Hepatocyte (in vitro differentiated cells): ENCODE measurements around the gene MEIS1. TPM values are rescaled to one million over a fixed set of nuclear protein-coding genes. Genes with fewer than 3 reads are reported as not detected.

Source experiments
- DNase-seq: peaks from one replicate; pipeline ENCODE4 v3.0.0-alpha.2; 2016; ENCODE audit warnings: low spot score
- H2AFZ ChIP-seq: fragments of 200-600 bp; sonication (generic); 2 replicates; pipeline ENCODE4 v1.6.0; 2016; ENCODE audit warnings: antibody characterized with exemption, mild to moderate bottlenecking
- H3K27ac ChIP-seq: fragments of 200-600 bp; sonication (generic); 2 replicates; pipeline ENCODE4 v1.5.1; 2016; ENCODE audit warnings: mild to moderate bottlenecking
- H3K27me3 ChIP-seq: fragments of 200-600 bp; sonication (generic); 2 replicates; pipeline ENCODE4 v1.6.1; 2016
- H3K36me3 ChIP-seq: fragments of 200-600 bp; sonication (generic); replicated peaks from 2 replicates; pipeline ENCODE4 v1.5.1; 2016; ENCODE audit warnings: low read depth; ENCODE audit not compliant: insufficient read depth
- H3K4me1 ChIP-seq: fragments of 200-600 bp; sonication (generic); 2 replicates; pipeline ENCODE4 v1.5.1; 2016; ENCODE audit warnings: mild to moderate bottlenecking, moderate library complexity; ENCODE audit not compliant: insufficient read depth
- H3K4me2 ChIP-seq: fragments of 200-600 bp; sonication (generic); 2 replicates; pipeline ENCODE4 v1.6.0; 2016
- H3K4me3 ChIP-seq: fragments of 200-600 bp; sonication (generic); 2 replicates; pipeline ENCODE4 v1.5.1; 2016; ENCODE audit warnings: mild to moderate bottlenecking
- H3K79me2 ChIP-seq: fragments of 200-600 bp; sonication (generic); 2 replicates; pipeline ENCODE4 v1.6.0; 2017; ENCODE audit warnings: mild to moderate bottlenecking
- H3K9me2 ChIP-seq: fragments of 200-600 bp; sonication (generic); replicated peaks from 2 replicates; pipeline ENCODE4 v1.6.0; 2017; ENCODE audit warnings: mild to moderate bottlenecking; ENCODE audit not compliant: insufficient read depth
- H3K9me3 ChIP-seq: fragments of 200-600 bp; sonication (generic); 2 replicates; pipeline ENCODE4 v1.5.1; 2016; ENCODE audit warnings: low read depth, mild to moderate bottlenecking
- H4K20me1 ChIP-seq: fragments of 200-600 bp; sonication (generic); 2 replicates; pipeline ENCODE4 v1.6.0; 2016; ENCODE audit warnings: mild to moderate bottlenecking; ENCODE audit not compliant: insufficient read depth, poor library complexity, severe bottlenecking
- EZH2 ChIP-seq: fragments of 200-600 bp; sonication (generic); IDR thresholded peaks from 2 replicates; pipeline ENCODE4 v1.6.1; 2016; ENCODE audit warnings: antibody characterized with exemption, mild to moderate bottlenecking, borderline replicate concordance
- EZH2phosphoT487 ChIP-seq: fragments of 200-600 bp; sonication (generic); IDR thresholded peaks from one replicate; pipeline ENCODE4 v1.6.1; 2018; ENCODE audit warnings: antibody characterized with exemption, mild to moderate bottlenecking, low read depth, moderate library complexity; ENCODE audit not compliant: unreplicated experiment, severe bottlenecking
- WGBS: methylation state at CpG from one replicate; pipeline ENCODE4 v1.1.6; 2016; ENCODE audit warnings: low lambda C conversion rate; ENCODE audit errors: missing lambda C conversion rate; 5-methylcytosine and 5-hydroxymethylcytosine counted together
- polyA plus RNA-seq: library from polyadenylated mRNA; unstranded; fragments of >200 nt; fragmentation: Nextera tagmentation; extraction: Ambion mirVana; gene quantifications from 2 replicates; pipeline ENCODE4 v1.2.1, GENCODE V29; 2016
- total RNA-seq: library from RNA; depleted of rRNA; stranded (reverse); fragments of >200 nt; gene quantifications from 2 replicates; pipeline ENCODE4 v1.2.3, GENCODE V29; 2014
- TF ChIP-seq, protein P1 (sequence below): fragments of 200-600 bp; sonication (generic); IDR thresholded peaks from 2 replicates; pipeline ENCODE4 v1.5.1; 2016; ENCODE audit warnings: antibody characterized with exemption, mild to moderate bottlenecking; ENCODE audit not compliant: poor library complexity

Gene MEIS1
- total and polyA plus RNA-seq, 2 experiments from 2014 or later: 29.6 to 35.5 TPM

DNA sequence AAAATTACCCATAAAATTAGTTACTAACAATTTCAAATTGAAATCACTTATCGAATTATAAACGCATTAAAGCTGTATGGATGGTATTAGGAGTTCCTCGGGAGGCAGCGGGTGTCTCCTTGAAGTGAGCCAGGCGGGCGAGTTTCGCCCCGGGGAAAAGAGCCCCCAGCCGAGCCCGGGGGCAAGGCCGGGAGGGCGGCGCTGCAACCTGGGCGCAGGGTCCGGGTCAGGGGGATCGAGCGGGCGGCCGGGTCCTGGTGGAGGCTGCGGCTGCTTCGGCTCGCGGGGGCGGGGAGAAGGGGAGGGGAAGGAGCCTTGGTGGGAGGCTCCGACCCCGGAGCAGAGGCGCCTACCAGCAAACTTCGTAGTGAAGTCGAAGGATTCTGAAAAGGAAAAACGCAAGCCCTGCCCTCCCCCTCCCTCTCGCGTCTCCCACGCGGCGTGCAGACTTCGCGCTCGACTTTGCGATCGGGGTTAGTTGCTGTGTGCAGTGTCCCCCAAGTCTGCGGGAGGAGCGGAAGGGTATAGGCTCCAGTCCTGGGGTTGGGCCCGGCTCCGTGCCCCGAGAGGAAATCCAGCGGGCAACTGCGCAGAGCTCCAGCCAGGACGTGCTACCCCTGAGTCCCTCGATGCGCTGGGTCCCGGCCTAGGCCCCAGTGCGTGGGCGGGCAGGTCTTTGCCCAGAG, 140.8 kb downstream of the MEIS1 start:
- TF ChIP-seq, protein P1, sequence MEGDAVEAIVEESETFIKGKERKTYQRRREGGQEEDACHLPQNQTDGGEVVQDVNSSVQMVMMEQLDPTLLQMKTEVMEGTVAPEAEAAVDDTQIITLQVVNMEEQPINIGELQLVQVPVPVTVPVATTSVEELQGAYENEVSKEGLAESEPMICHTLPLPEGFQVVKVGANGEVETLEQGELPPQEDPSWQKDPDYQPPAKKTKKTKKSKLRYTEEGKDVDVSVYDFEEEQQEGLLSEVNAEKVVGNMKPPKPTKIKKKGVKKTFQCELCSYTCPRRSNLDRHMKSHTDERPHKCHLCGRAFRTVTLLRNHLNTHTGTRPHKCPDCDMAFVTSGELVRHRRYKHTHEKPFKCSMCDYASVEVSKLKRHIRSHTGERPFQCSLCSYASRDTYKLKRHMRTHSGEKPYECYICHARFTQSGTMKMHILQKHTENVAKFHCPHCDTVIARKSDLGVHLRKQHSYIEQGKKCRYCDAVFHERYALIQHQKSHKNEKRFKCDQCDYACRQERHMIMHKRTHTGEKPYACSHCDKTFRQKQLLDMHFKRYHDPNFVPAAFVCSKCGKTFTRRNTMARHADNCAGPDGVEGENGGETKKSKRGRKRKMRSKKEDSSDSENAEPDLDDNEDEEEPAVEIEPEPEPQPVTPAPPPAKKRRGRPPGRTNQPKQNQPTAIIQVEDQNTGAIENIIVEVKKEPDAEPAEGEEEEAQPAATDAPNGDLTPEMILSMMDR: no peak
- TF ChIP-seq EZH2phosphoT487 (no peak), EZH2 (peak; percentile 49)
- Histone ChIP-seq H3K9me3 (no peaks in the 10 kb centered on the region), H3K36me3 (no peaks in the 10 kb centered on the region), H3K4me3 (peak overlapping the region; percentile 80), H4K20me1 (no peaks in the 10 kb centered on the region), H3K27ac (peak overlapping the region; percentile 89), H3K79me2 (no peaks in the 10 kb centered on the region), H2AFZ (peak overlapping the region; percentile 61), H3K4me2 (peak overlapping the region; percentile 96), H3K9me2 (no peaks in the 10 kb centered on the region), H3K4me1 (peaks cover 26% of the 10 kb centered on the region), H3K27me3 (peaks cover 35% of the 10 kb centered on the region)
- 2% methylated on average over 41 of the region's 53 CpGs for WGBS
- peak; percentile 61 for DNase-seq

- Histone ChIP-seq H3K79me2 (no peaks in the 10 kb centered on the region), H3K9me3 (no peaks in the 10 kb centered on the region), H4K20me1 (no peaks in the 10 kb centered on the region), H3K36me3 (no peaks in the 10 kb centered on the region), H3K4me1 (peaks cover 26% of the 10 kb centered on the region), H3K9me2 (no peaks in the 10 kb centered on the region), H3K4me3 (peak overlapping the region; percentile 80), H3K27ac (peak overlapping the region; percentile 89), H3K4me2 (peak overlapping the region; percentile 96), H3K27me3 (peaks cover 40% of the 10 kb centered on the region), H2AFZ (peak overlapping the region; percentile 42)
- no peak for TF ChIP-seq EZH2phosphoT487
- TF ChIP-seq, protein P1: no peak
- no peak for TF ChIP-seq EZH2
- DNase-seq: no peak
- 0% methylated on average over 3 of the region's 11 CpGs for WGBS
Observed at GRCh38 chr2:66576311-66576560, 141.3 kb downstream of the MEIS1 start.

DNA sequence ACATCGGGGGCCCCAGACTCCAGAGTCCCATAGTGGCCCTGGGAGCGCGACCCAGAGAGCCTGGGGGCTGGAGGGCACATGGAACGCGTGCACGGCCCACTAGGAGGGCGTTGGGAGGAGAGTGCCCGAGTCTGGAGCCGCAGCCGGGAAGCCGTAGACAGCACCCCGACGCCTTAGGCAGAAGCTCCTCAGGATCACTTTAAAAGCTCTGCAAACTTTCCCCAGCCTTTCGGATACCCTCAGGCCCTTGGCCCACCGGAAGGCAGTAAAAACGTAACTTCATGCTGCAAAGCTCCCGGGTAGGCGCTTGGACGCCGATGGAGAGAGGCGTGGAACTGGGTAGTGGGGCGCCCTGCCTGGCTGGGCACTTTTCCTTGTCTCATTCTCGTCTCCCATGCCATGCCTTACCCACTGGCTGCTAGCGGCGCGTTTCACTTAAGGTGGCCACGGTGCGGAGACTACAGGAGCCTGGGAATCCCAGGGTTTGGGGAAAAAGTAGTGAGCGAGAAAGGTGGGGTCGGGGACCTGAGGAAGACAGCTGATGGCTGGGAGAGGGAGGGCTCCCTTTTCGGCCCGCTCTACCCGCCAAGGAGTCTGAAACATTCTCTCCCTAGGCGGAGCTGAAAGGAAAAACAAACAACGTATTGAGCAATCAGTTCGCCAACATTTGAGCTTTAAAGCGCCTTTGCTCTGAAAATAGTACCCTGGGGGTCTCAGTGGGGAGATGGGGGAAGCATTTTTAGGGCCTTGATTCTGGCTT, 141.8 kb downstream of the MEIS1 start:
- Histone ChIP-seq H3K79me2 (no peaks in the 10 kb centered on the region), H3K9me2 (no peaks in the 10 kb centered on the region), H3K27ac (peak overlapping the region; percentile 89), H3K36me3 (no peaks in the 10 kb centered on the region), H3K27me3 (peaks cover 45% of the 10 kb centered on the region), H3K4me1 (peaks cover 28% of the 10 kb centered on the region), H2AFZ (peak overlapping the region; percentile 42), H4K20me1 (no peaks in the 10 kb centered on the region), H3K9me3 (no peaks in the 10 kb centered on the region), H3K4me2 (peak overlapping the region; percentile 96), H3K4me3 (peak overlapping the region; percentile 80)
- TF ChIP-seq EZH2 (no peak), EZH2phosphoT487 (no peak)
- TF ChIP-seq, protein P1: no peak
- 3% methylated on average over 37 of the region's 37 CpGs for WGBS
- DNase-seq: peak; percentile 57
